IMR-90 (cell line): Measurements from ENCODE around the gene INAFM1. TPM values are rescaled to one million over a fixed set of nuclear protein-coding genes. Genes with fewer than 3 reads are reported as not detected.

ENCODE experiments used
- ATAC-seq: fragments of 200-7000 bp; cut with Tn5 transposase; 2 replicates; pipeline ENCODE4 v1.9.1; 2020; ENCODE audit warnings: low read depth, mild to moderate bottlenecking, moderate library complexity
- BruUV-seq: library from RNA; stranded (reverse); fragments of 400-500 nt; replicated peaks from 2 replicates; lab custom pipeline; 2021; lab: Mats Ljungman, UMichigan
- CTCF ChIA-PET: fragments of 300-600 bp; formaldehyde crosslinking; extraction: SDS; loops from one replicate; lab custom pipeline; 2021; ENCODE audit warnings: antibody characterized with exemption; lab: Yijun Ruan, JAX
- POLR2A ChIA-PET: fragments of 300-600 bp; sonication (Branson Sonifier 250); formaldehyde crosslinking; loops from one replicate; lab custom pipeline; 2022; ENCODE audit warnings: antibody characterized with exemption; ENCODE audit not compliant: unreplicated experiment; lab: Charles Lee
- DNase-seq: peaks from one replicate; pipeline ENCODE4 v3.0.0; 2013
- H2AFZ ChIP-seq: replicated peaks from 2 replicates; pipeline ENCODE3; 2013; ENCODE audit warnings: low read length, mild to moderate bottlenecking; ENCODE audit not compliant: poor library complexity
- H2AK5ac ChIP-seq: 2 replicates; pipeline ENCODE4 v1.6.1; 2013; ENCODE audit warnings: low read depth, low read length, inconsistent platforms
- H2AK9ac ChIP-seq: replicated peaks from 2 replicates; pipeline ENCODE3; 2013; ENCODE audit warnings: mild to moderate bottlenecking, low read depth, low read length, moderate library complexity; ENCODE audit not compliant: poor library complexity
- H2BK120ac ChIP-seq: 2 replicates; pipeline ENCODE4 v1.6.1; 2013; ENCODE audit warnings: low read depth, low read length, inconsistent platforms
- H2BK15ac ChIP-seq: 3 replicates; pipeline ENCODE4 v1.6.1; 2013; ENCODE audit warnings: low read depth, low read length, inconsistent platforms
- H2BK20ac ChIP-seq: 2 replicates; pipeline ENCODE4 v1.6.1; 2013; ENCODE audit warnings: low read depth, mild to moderate bottlenecking, inconsistent platforms, low read length, moderate library complexity
- H2BK5ac ChIP-seq: 2 replicates; pipeline ENCODE4 v1.6.1; 2013; ENCODE audit warnings: mild to moderate bottlenecking, low read depth, low read length, inconsistent platforms; ENCODE audit not compliant: poor library complexity, severe bottlenecking
- H3K14ac ChIP-seq: replicated peaks from 2 replicates; pipeline ENCODE4 v1.6.1; 2013; ENCODE audit warnings: low read depth, low read length, inconsistent platforms
- H3K18ac ChIP-seq: 2 replicates; pipeline ENCODE4 v1.6.1; 2013; ENCODE audit warnings: low read depth, low read length, control low read depth
- H3K23ac ChIP-seq: 2 replicates; pipeline ENCODE4 v1.6.1; 2013; ENCODE audit warnings: low read depth, low read length, inconsistent platforms
- H3K27ac ChIP-seq: 2 replicates; pipeline ENCODE4 v1.5.1; 2013; ENCODE audit warnings: mild to moderate bottlenecking, control low read depth, low read length; ENCODE audit not compliant: insufficient read depth
- H3K27me3 ChIP-seq: 2 replicates; pipeline ENCODE4 v1.6.1; 2013; ENCODE audit warnings: low read length; ENCODE audit not compliant: control insufficient read depth, insufficient read depth
- H3K36me3 ChIP-seq: 2 replicates; pipeline ENCODE4 v1.6.1; 2013; ENCODE audit warnings: low read length, mixed read lengths; ENCODE audit not compliant: control insufficient read depth, insufficient read depth
- H3K4ac ChIP-seq: 2 replicates; pipeline ENCODE4 v1.6.1; 2013; ENCODE audit warnings: low read depth, low read length, inconsistent platforms
- H3K4me1 ChIP-seq: 2 replicates; pipeline ENCODE4 v1.6.1; 2013; ENCODE audit warnings: low read length, mixed read lengths; ENCODE audit not compliant: control insufficient read depth, insufficient read depth
- H3K4me2 ChIP-seq: 2 replicates; pipeline ENCODE4 v1.6.1; 2013; ENCODE audit warnings: low read depth, mild to moderate bottlenecking, control low read depth, low read length, moderate library complexity
- H3K4me3 ChIP-seq: 2 replicates; pipeline ENCODE4 v1.5.1; 2013; ENCODE audit warnings: low read depth, mild to moderate bottlenecking, control low read depth, low read length, moderate library complexity; ENCODE audit not compliant: insufficient read depth
- H3K56ac ChIP-seq: 2 replicates; pipeline ENCODE4 v1.6.1; 2013; ENCODE audit warnings: low read length, inconsistent platforms; ENCODE audit not compliant: insufficient read depth; ENCODE audit errors: extremely low read depth
- H3K79me1 ChIP-seq, 2 experiments: 2 replicates each; pipeline ENCODE4 v1.6.1; 2013; ENCODE audit warnings: low read length in 2 of 2, inconsistent platforms in 1 of 2, low read depth in 1 of 2
- H3K9ac ChIP-seq: 2 replicates; pipeline ENCODE4 v1.6.1; 2013; ENCODE audit warnings: low read depth, low read length, control low read depth
- H3K9me1 ChIP-seq: 2 replicates; pipeline ENCODE4 v1.6.1; 2013; ENCODE audit warnings: low read length, inconsistent platforms; ENCODE audit not compliant: insufficient read depth
- H3K9me3 ChIP-seq: 2 replicates; pipeline ENCODE4 v1.6.1; 2013; ENCODE audit warnings: low read length; ENCODE audit not compliant: control insufficient read depth, insufficient read depth
- H4K20me1 ChIP-seq: 2 replicates; pipeline ENCODE4 v1.6.1; 2013; ENCODE audit warnings: low read length, inconsistent platforms; ENCODE audit not compliant: insufficient read depth
- H4K5ac ChIP-seq: 2 replicates; pipeline ENCODE4 v1.6.1; 2013; ENCODE audit warnings: mild to moderate bottlenecking, low read depth, low read length, control low read depth
- H4K8ac ChIP-seq, 2 experiments: 2 replicates each; pipeline ENCODE4 v1.6.1; 2013; ENCODE audit warnings: low read depth in 2 of 2, low read length in 2 of 2, control low read depth in 1 of 2, inconsistent platforms in 1 of 2
- H4K91ac ChIP-seq: 2 replicates; pipeline ENCODE4 v1.6.1; 2013; ENCODE audit warnings: low read depth, low read length, inconsistent platforms; ENCODE audit not compliant: insufficient read depth
- CEBPB ChIP-seq: IDR thresholded peaks from 2 replicates; pipeline ENCODE4 v1.6.1; 2012; ENCODE audit warnings: low read depth, low read length, improper control_type of control experiment
- CHD1 ChIP-seq: IDR thresholded peaks from 2 replicates; pipeline ENCODE4 v1.6.1; 2012; ENCODE audit warnings: low read depth, low read length, improper control_type of control experiment
- CTCF ChIP-seq: conservative IDR thresholded peaks from 2 replicates; pipeline ENCODE4 v1.5.1; 2012; ENCODE audit warnings: mild to moderate bottlenecking, low read depth, low read length, improper control_type of control experiment
- MXI1 ChIP-seq: IDR thresholded peaks from 2 replicates; pipeline ENCODE4 v1.6.1; 2012; ENCODE audit warnings: low read depth, mild to moderate bottlenecking, low read length, moderate library complexity, borderline replicate concordance
- POLR2A ChIP-seq: IDR thresholded peaks from 2 replicates; pipeline ENCODE4 v1.6.1; 2012; ENCODE audit warnings: mild to moderate bottlenecking, low read depth, low read length
- RCOR1 ChIP-seq: IDR thresholded peaks from 2 replicates; pipeline ENCODE4 v1.6.1; 2012; ENCODE audit warnings: mild to moderate bottlenecking, low read length, improper control_type of control experiment; ENCODE audit not compliant: insufficient replicate concordance
- USF2 ChIP-seq: fragments of 150-350 bp; IDR thresholded peaks from 2 replicates; pipeline ENCODE4 v1.6.1; 2017; ENCODE audit warnings: mild to moderate bottlenecking, antibody characterized with exemption, low read length, low read depth
- WGBS, 2 experiments: methylation state at CpG; one replicate each; pipeline versions ENCODE4 v1.1.5 to v1.1.7; 2013; ENCODE audit warnings: missing lambda C conversion rate in 2 of 2; ENCODE audit not compliant: insufficient read length in 1 of 2; ENCODE audit errors: extremely low coverage in 2 of 2; 5-methylcytosine and 5-hydroxymethylcytosine counted together
- dilution Hi-C: fragments of 300-500 bp; cut with HindIII; formaldehyde crosslinking; loops from one replicate; pipeline ENCODE4 v1.14.3; 2018; ENCODE audit warnings: low sequenced_read_pairs; ENCODE audit not compliant: unreplicated experiment
- in situ Hi-C: fragments of 300-500 bp; cut with MboI; formaldehyde crosslinking; loops from 3 replicates; pipeline ENCODE4 v1.14.3; 2019; ENCODE audit warnings: low sequenced_read_pairs, inconsistent platforms, mixed read lengths
- intact Hi-C: fragments of 100-400 bp; cut with micrococcal nuclease; formaldehyde crosslinking; loops from 2 replicates; pipeline ENCODE4 v1.10.0; 2022
- polyA plus RNA-seq, 3 experiments: library from polyadenylated mRNA; depleted of rRNA; stranded (reverse); fragments of >200 nt; gene quantifications; 2 replicates each; pipeline ENCODE4 v1.2.3, GENCODE V29; 2012; ENCODE audit warnings: low replicate concordance in 1 of 3
- total RNA-seq: library from RNA; depleted of rRNA; stranded (reverse); fragments of >200 nt; gene quantifications from 2 replicates; pipeline ENCODE4 v1.2.3, GENCODE V29; 2012

INAFM1 gene
- total and polyA plus RNA-seq, 2 of the 4 experiments (the other 2 are of a cell fraction) = 0.36 to 7.8 TPM

GRCh38 chr19:47240556-47240955 is 34.1 kb upstream of the INAFM1 start:
- intact Hi-C loops (loop anchor here (5.0 kb wide), 1 partner anchor 108 kb away; the partner anchor contains the start of gene SAE1), in situ Hi-C loops (no loop called here), dilution Hi-C loops (no loop called here)
- no peak overlapping the region; the same call in 1 of the 2 replicates for H2BK20ac ChIP-seq
- H3K79me1 ChIP-seq = peaks cover 3 to 28% of the 10 kb centered on the region in 2 experiments; a peak in 2 of 4 replicates
- H3K14ac ChIP-seq = no peak overlapping the region
- ChIA-PET POLR2A (no interaction called here), CTCF (no interaction called here)
- TF ChIP-seq RCOR1 (no peak), USF2 (no peak), CTCF (no peak), CEBPB (no peak), POLR2A (no peak), MXI1 (no peak), CHD1 (no peak)
- no peak overlapping the region for H2BK15ac ChIP-seq
- H2BK120ac ChIP-seq = peak overlapping the region; percentile 63
- no peak overlapping the region for H3K23ac ChIP-seq
- peak overlapping the region; percentile 58 for H2AK9ac ChIP-seq
- H3K18ac ChIP-seq = no peak overlapping the region
- H3K4ac ChIP-seq = peak overlapping the region; percentile 39
- H2BK5ac ChIP-seq = no peak overlapping the region
- H4K91ac ChIP-seq = no peak overlapping the region; the same call in 1 of the 2 replicates
- H4K8ac ChIP-seq = no peak overlapping the region; a peak in 1 of 4 replicates
- H2AFZ ChIP-seq = peak overlapping the region; percentile 87
- WGBS, 2 experiments = no CpG with 5 or more reads among the region's 6 CpGs
- H3K27me3 ChIP-seq = no peaks in the 10 kb centered on the region
- no peaks in the 10 kb centered on the region for H3K9me3 ChIP-seq
- no peak overlapping the region for H3K9ac ChIP-seq
- H3K4me2 ChIP-seq = 0 out of 2 replicates have a peak overlapping the region, but pooled peaks have one; percentile 6
- H3K56ac ChIP-seq = no peak overlapping the region
- H2AK5ac ChIP-seq = peak overlapping the region; percentile 2; the same call in 1 of the 2 replicates
- H3K27ac ChIP-seq = no peak overlapping the region
- H3K4me1 ChIP-seq = peaks cover 26% of the 10 kb centered on the region
- BruUV-seq = no TSS peak
- H4K20me1 ChIP-seq = peaks cover 10% of the 10 kb centered on the region; the same call in 1 of the 2 replicates
- no peak overlapping the region for H4K5ac ChIP-seq
- no peak for DNase-seq
- H3K4me3 ChIP-seq = no peak overlapping the region
- ATAC-seq = no peak
- H3K9me1 ChIP-seq = peaks cover 15% of the 10 kb centered on the region
- H3K36me3 ChIP-seq = no peaks in the 10 kb centered on the region
